GM19452 (cell line): ENCODE data around the gene GPR4.

ENCODE experiments used
- ATAC-seq: cut with Tn5 transposase; IDR thresholded peaks from one replicate; pipeline ENCODE4 v1.9.1; 2021; ENCODE audit not compliant: unreplicated experiment

The GPR4 gene

DNA sequence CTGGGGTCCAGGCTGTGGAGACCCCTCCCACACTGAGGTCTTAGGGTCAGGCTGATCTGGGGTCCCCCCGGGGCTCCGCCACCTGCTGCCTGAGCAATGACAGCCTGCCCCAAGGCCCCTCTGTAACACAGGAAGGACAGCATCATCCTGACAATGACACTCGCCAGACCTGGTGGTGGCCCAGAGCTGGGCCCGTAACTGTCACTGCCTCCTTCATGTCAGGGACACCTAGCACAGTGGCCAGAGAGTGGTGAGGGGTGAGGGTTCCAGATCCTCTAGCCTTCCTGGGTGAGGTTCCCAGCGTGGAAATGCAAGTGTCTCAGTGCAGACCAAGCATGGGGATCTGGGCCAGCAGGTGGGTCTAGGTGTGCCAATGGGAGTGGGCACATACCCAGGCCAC lies 45.2 kb downstream of the GPR4 start:
- no peak for ATAC-seq

DNA sequence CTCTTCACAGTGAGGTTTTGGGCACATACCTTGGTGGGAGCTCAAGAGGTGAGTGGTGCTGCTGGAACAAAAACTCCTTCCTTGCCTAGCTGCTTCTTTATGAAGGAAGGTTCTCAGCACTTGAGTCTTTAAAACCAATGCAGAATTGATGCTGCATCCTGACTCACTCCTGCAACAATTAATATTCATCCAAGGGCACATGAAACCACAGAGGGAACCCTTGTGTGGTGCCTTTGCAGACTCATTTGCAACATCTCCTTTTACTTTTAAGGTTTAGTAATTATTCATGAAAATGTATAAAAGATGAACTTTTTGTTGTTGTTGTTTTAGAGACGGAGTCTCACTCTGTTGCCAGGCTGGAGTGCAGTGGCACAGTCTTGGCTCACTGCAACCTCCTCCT lies 47.5 kb downstream of the GPR4 start:
- ATAC-seq: no peak

DNA sequence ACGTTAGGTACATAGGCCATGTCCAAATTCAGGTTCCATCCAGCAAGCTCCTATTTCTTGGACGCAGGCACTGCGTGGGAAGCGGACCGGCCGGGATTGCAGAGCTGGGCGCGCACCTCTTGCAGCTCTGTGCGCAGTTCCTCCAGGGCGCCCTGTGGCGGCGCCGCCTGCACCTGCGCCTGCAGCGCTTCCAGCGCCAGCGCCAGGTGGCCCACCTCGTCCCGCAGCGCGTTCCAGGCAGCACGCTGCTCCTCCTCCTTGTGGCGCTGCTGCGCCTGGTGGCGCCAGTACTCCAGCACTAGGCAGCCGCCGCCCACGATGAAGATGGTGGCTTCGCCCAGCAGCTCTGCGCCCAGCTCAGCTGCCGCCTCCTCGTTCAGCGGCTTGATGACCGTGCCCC lies 48.5 kb downstream of the GPR4 start:
- ATAC-seq: no peak

DNA sequence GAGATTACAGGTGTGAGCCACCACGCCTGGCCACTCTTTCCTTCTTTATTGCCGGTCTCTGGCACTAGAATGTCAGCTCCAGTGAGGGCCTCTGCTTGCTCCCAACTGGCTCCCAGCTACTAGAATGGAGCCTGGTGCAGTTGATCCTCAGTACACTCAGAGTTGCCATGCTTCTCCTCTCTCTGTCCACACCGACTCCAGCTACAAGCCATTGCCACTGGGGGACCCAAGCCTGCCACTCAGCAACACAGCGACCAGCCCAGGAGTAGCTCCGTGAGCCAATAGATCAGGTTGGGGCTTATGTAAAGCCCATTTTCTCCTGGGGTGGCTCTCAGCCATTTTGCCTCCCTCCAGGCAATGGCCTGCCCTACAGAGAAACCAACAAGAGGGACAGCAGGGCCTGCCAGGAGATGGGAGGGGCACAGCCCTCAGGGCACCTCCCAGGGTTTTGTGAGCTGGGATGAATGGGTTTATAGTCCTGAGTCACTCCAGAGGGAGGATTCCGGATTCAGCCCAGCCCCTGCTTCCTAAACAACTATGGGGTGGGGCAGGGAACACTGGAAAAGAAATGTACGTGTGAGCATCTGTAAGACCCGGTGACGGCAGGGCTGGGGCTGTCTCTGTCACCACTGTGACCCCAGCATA lies 53.9 kb downstream of the GPR4 start:
- no peak for ATAC-seq

DNA sequence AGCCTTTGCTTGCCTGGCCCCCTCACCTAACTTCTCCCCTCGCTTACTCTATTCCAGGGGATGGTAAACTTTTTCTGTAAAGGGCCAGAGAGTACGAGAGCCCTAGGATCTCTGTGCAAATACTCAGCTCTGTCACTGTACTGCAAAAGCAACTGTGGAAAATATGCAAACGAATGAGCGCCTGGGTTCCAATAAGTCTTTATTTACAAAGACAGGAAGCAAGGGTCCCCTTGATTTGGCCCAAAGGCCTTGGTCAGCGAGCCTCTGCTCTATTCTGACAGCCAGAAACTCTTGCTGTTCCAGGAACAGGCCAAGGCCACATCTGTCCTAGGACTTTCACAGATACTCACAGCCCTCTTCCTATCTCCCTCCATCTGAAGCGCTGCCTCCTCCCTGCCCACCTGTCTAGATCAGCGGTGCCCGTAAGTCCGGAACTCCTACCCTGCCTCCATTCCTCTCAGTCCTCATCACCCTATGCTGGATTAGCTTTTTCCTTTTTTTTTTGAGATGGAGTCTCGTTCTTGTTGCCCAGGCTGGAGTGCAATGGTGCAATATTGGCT lies 54.7 kb downstream of the GPR4 start:
- ATAC-seq: no peak

DNA sequence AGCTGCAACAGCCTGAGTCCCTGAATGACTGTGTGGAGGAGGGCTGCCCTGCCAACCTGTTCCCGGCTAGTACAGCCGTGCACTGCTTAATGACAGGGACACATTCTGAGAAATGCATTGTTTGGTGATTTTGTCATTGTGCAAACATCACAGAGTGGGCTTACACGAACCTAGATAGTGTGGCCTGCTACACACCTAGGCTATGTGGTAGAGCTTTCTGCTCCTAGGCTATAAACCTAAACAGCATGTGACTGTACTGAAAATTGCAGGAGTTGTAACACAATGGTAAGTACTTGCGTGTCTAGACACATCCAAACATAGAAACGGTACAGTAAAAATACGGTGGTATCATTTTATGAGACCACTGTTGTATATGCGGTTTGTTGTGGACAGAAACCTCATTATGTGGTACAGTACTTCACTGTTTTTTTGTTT lies 59.8 kb downstream of the GPR4 start:
- no peak for ATAC-seq
